NCI-H510A (cell line): ENCODE measurements around the gene ZMYND8.

Experiments used
- DNase-seq: peaks from one replicate; lab custom pipeline; 2025; lab: John Stamatoyannopoulos, UW

ZMYND8 gene

DNA sequence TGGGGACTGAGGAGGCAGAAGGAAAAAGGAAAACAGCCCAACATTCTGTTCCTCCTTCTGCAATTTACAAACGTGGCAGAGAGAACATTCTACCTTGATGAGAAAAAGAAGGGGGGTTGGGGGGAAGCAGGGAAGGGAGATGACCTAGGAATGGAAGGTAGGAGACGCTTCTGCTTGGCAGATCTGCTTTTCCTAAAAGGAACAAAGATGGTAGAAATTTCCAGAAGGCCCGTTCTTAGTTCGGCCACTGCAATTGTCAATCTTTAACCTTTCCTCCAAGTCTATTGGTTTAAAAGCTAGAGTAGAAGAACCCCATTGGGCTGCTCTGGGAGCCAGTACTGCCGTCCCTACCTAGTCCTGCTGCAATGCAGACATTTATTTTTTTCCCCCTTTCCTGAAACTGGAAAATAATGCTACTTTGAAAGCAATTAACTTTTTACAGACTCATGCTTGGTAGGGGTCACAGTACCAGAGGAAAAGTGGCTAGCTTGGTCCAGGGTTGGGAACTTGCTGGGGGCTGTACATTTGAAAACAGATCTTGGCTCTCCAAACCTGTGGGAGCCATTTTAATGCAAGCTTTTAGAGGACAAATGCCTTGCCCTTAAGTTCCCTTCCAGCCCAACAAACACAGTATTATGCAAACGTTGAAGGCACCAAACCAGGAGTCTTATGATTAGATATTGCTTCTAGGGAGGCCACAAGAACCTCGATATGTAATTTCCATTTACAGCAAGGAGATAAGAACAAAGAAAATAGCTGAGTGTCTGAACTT lies 2.6 kb downstream of the ZMYND8 start:
- DNase-seq: no peak

DNA sequence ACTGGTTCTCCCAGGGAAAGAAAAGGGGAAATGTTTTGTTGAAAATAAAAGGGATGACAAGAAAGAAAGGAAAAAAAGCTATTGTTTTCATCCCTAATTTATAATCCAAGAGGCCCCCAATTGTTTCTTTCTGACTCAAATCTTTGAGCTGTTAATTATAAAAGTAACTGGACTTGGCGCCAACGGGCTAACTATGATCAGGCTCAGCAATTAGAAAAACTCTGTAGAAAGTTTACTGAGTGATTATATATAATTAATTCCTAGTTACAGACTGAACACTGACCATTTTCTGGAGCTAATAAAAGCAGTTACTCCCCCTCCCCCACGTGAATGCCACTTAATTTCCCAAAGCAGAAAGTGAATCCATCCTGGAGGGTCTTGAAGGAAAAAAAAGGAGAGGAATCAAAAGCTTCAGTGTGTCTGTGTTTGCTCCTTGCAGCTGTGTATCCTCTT lies 3.2 kb downstream of the ZMYND8 start:
- DNase-seq: no peak

DNA sequence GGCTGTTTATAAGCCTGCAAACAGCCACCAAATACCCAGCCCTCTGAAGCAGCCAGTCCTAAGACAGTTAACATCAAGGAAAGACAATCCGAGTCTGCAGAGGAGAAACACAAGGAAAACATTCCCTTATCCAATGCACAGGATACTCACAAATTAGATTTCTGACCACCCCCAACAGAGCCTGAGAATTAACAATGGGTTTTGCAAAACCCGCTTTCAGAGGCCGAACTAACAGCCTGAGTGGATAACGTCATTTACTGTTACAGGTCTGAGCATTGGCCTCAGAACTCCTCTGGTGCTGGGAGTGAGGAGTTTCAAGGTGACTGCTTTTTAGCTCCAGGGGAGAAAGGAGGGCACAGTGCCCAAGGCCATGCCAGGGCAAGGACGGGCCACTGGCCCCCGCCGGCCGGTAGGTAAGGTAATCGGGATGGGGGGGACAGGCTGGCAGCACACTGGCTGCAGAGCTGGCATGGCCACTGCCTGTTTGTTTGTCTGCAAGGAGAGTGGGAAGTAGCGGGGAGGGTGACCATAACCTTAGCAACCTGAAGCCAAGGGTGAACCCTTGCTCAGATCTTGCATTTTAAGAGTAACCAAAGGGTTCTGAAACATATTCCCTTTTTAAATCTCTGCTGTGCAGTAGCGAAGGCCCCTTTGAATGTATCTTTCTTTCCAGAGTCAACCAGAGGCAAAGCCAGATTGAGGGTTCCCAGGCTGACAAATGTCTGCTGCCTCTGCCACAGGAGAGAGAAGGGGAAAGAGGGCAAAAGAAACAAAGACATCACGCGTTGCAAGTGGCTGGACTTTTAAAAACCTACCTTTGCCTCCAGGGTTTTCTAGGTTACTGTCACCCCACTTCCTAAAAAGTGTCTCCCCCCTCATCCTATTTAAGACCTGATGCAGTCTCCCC lies 3.9 kb downstream of the ZMYND8 start:
- no peak for DNase-seq

DNA sequence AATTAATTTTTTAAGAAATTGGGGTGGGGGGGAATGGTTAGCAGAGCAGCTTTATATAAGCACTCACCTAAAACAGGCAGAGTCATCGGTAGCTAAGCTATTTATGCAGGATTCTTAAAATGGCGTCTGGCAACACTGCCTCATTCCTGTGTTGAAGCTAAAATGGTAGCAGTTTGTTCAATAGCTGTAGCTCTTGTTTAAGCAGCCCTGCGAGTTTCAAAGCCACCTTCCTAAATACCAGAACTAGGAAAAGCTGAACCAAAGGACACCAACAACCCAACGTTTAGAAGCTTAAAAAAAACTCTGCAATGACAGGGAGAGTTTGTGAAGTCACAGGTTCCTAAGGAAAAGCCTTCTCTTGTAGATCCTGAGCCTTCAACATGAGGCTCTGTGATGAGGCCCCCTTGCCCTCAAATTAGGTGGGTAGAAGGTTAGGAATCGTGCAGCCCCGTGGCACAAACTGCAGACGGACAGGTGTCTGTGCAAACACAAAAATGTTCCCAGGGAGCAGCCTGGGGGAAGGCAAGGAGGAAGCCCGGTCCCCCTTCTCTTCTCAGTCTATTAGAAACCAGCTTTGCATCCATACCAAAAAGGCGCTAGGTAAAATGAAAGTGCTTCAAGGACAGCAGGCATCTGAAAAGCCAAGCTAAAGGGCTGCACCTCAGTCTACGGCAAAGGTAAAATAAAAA lies 4.7 kb downstream of the ZMYND8 start:
- no peak for DNase-seq

DNA sequence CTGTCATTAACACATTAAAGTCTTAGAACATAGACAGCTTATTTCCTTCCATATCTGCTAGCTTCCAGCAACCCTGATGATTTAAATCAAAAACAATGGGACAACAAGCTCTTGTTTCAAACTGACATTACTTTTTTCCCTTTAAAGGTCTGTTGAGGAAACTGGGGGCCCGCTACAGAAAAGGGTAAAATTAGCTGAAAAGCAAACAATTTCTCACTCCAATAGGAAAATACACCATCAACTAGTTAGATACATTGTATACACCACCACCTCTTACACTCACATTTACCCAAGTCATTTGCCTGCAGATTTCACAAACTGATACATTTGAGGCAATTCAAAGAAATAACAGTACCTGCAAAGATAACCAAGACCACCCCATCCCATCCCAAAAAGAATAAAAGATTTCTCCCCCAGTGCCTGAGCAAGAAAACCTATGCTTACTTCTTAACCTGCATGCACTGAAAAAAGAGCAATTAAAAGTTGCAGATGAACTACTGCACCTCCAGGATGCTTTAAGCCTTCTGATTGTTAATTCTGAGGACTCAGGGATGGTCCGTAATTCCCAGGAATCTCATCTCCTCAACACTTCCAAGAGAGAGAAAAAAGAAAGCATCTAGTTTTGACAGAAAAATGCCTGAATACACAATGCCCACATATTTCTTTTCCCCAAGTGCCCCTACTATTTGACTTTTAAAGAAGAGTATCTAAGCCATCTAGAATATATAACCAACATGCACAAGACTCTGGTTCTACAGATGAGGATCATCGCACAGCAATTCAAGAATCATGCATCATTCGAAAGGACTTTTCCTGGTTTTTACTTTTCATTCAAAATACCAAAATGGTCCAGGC lies 5.6 kb downstream of the ZMYND8 start:
- DNase-seq: no peak

DNA sequence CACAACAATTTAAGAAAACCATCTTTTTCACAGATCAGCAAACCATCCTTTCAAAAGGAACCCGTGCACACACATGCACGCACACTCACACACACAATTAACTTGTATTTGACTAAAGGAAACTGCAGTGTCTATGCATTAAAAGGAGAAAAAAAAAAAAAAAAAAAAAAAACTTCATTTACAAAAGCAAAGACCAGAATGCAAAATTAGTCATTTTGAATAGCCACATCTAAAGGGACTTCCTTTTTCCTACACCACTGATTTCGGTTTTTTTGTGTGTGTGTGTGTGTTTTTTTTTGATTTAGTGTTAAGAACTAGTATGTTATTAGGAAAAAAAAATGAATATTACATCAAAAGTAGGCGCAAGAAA lies 6.3 kb downstream of the ZMYND8 start:
- DNase-seq: no peak

DNA sequence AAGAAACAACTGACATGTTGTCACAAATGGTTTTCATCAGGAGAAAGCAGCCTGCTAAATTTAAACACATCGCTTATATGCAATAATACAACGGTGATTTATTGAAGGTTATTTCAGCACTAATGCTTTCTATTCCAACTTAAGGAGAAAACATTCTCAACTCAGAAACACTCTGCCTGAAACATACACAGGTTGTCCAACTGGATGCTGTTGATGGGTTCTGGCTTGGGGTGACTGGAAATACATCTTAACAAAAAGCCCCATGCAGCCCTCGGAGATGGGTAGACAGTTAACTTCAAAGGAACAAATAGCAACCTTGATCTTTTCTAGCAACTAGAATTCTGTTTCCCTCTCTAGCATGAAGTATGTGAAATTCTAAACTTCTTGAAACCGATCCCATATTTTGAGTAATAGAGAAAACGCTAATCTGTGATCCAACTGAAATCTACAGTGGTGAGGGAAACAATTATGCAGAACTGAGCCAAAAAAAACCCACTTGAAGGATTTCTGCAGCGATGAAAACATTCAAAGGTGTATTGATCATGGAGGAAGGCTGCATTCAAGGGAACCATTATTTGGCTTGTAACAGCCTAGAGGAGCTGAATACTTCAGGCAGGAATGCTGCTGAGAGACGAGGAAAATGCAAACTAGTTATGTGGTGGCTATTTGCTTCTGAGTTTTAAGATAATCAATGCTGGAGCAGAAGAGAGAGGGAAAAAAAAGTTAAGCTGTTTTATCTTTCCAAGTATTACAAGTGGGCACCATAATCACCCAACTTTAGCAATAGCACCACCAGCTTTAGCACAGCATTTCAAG lies 6.9 kb downstream of the ZMYND8 start:
- no peak for DNase-seq

DNA sequence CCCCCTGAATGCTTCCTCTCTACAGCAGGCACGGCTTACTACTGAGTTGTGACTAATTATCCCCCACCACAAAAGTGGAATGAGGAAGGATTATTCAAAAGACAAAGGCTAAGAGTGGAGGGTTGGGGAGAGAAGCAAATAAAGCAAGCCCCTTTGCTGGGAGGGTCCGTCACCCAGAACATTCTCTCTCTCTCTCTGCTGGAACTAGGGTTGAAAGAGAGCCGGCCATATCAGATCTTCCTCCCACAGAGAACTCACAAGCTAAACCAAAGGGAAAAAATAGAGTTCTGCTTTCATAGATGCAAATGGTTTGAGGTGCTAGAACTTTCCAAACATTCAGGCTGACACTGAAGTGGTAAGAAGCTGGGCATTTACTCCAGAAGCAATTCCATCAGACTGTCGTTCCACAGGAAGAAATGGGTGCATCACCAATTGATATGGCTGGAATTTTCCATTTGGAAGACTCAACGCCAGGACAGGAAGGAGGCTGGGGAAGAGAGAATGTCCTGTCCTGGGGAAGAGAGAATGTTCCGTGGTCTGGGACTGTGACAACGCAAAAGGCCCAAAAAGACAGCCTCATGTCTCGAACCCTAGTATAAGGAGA lies 7.9 kb downstream of the ZMYND8 start:
- no peak for DNase-seq

DNA sequence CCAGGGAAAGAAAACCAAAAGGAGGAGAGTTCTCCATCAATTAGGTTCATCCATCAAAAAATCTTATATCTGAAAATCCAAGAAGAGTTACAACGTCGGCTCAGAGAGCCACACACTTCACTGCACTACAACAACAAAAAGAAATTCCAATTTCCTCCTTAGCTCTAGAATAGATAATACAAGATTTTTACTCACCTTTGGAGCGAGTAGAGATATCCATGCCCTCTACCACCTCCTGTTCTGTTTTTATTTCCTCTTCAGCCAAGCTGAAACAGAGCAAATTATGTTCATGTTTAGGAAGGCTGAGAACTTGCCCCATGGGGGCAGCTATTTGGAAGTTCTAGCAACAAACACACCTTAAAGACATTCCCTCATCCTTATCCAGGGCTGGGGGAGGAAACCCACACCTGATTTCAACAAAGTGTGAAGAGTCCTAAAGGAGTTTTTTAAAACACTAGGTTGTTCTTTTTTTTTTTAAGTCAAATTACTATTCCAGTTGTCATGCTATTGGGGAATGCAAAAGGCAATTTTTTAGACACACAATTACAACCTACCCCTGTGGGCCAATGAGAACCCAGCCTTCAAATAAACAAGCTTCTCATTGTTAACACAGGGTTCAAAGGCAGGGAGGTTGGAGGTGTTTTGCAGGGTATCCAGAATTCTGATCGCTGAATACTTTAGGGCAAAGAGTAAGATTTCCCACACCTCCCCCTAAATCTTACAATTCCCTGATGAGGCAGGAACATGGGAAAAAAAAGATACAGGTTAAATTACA lies 8.7 kb downstream of the ZMYND8 start:
- no peak for DNase-seq

DNA sequence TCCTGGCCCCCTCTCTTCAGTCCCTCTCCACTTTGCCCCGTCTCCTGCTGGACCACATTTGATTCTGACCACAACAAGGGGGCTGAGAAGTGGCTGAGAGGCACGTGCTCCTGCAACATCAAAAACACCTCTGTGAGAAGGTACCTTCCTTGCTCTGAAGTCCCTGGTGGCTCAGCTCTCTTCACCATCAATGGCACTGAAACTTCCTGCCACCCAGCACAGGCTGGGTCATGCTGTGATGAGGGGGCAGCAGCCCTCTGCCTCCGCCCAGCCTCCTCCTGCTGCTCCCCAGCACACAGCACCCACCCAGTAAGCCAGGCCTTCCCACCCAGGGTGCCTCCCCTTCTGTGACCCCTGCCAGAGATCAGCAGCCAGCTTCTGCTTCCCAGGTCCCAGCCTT lies 10.3 kb downstream of the ZMYND8 start:
- DNase-seq: no peak

DNA sequence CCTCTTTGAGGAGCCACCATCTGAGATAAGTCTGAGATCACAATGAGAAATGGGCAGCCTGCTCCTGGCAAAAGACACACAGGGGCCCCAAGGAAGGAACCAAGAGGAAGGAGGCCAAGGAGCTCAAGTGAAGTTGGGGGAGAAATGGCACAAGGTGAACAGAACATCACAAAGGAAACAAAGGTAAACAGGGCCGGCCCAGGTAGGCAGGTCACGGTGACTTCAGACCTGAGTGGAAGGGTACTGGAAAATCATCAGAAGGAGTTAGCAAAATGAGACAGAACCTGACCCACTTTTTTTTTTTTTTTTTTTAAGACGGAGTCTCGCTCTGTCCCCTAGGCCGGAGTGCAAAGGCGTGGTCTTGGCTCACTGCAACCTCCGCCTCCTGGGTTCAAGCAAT lies 11.3 kb downstream of the ZMYND8 start:
- DNase-seq: no peak

DNA sequence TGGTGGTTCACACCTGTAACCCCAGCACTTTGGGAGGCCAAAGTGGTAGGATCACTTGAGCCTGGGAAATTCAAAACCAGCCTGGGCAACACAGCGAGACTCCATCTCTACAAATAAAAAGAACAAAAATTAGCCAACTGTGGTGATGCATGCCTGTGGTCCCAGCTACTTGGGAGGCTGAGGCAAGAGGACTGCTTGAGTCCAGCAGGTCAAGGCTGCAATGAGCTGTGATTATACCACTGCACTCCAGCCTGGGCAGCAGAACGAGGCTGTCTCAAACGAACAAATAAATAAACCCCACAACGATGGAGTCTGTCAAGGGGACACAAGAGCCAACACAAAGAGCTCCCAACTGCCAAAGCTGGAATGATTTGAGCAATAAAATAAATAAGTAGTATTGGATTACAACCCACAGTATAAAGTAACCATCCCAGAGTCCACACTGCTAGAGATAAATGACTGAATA lies 13.5 kb downstream of the ZMYND8 start:
- peak; percentile 30 for DNase-seq

DNA sequence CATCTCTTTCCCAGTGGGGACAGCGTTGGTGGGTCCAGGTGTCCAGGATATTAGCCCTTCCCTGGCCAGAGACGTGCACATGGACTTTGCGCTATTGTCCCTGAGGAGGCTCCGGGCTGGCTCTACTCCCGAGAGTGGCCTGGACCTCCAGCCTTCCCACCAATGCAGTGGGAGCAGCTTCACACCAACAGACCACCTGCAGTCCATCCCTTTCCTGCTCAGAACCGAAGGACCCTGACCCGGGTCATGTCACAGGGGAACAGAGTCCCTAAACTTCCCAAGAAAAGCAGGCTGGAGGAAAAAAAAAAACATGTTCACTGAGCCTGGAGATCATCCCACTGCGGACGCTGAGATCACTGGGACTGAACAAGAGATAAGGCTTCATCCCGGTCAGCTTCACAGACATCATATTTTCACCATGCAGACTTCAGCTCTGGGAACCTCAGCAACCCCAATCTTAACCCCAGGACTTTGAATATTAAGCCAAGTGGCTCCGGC lies 18.3 kb downstream of the ZMYND8 start:
- no peak for DNase-seq

DNA sequence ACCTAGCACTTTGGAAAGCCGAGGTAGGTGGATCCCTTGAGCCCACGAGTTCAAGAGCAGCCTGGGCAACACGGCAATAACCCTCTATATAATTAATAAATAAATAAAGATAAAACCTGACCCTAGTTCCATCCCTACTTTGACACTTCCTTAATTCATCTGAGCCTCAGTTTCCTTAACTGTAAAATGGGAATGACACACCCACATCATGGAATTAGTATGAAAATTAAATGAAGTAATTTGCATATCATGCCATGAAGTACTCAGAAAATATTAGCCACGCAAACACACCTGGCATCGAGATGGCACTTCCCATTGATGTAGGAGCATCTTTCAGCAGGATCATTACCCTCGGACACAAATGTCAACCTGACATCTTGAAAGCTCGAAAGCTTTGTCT lies 19.1 kb downstream of the ZMYND8 start:
- no peak for DNase-seq

DNA sequence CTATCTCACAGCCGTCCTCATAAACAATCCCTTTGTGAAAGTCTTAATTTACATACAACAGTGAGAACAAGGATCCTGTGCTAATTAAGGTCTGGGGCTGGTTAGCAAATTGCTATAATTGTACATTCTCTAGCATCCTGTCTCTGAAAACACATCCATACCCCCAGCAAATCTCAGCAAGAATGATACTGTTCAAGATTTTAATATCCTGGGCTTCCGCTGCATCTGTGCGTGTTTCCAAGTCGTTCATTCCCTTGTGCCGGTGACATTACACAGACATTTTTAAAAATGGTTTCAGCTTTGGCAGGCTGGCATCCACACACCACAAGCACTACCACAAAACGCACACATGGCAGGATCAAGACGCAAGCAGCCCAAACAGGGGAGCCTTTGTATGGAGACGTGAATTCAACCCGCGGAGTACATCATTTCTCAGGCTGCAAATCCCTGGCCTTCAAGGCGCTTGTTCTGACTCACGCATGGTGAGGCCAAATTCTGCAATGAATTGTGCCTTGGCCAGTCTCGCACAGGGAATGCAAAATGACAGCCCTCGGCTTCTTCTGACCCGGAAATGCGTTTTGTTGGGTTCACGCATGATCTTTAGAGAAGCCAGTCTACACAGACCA lies 20.3 kb downstream of the ZMYND8 start:
- DNase-seq: no peak

DNA sequence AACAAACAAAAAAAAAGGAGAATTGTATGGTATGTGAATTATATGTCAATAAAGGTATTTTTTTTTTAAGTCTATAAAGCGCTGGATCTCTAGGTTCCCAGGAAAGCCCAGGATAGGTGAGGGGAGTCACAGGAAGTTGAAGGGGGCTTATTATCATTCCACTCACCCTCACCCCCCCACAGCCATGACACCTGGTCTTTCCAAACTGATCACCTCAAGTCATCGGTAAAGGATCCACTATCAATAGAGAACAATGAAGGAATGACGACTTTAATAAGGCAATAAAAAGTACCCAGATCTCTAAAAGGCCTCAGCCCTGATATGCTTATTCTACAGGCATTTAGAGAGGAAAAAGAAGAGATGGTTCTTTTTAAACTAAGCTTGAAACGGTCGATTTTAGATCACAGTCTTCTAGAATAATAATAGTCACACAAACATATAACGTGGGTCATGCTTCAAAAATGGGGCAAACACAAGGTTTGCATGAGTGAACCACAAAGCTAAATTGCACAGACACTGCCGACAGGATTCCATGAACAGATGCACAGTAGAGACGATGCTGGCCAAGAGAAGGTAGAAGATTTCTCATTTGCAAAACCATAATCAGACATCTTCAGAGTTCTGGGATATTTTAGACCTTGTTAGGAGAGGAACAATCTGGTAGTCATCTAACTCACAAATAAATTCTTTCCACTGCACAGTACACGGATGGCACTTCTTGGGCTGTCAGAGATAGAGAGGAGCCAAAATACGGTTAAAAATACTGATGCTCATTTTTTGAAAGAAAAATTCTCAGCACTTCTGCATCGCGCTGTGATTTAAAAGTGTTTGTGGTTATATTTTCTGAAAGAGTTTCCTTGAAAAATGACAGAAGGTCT lies 21.0 kb downstream of the ZMYND8 start:
- no peak for DNase-seq

DNA sequence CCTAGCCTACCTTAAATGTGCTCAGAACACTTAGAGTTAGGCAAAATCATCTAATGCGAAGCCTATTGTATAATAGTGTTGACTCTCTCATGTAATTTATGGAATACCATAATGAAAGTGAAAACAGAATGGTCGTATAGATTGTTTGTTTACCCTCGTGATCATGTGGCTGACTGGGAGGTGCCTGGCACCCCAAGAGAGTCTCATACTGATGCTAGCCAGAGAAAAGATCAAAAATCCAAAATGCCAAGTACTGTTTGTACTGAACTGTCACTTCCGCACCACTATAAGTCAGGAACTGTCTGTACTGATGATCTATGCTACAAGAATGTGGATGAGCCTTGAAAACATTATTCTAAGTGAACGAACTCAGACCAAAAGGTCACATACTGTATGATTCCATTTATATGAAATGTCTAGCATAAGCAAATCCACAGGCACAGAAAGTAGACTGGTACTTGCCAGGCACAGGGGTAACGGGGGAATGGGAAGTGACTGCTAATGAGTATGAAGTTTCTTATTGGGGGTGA lies 22.4 kb downstream of the ZMYND8 start:
- no peak for DNase-seq
